Measurements from ENCODE around the gene SCAMP3. TPM values are rescaled to one million over a fixed set of nuclear protein-coding genes. Genes with fewer than 3 reads are reported as not detected.

Gene SCAMP3
- total RNA-seq, 1 experiment from 2014 or later, result 80.6 TPM

- no peak for TF ChIP-seq CTCF (IDR thresholded peaks at IDR 0.05; ENCODE audit: unreplicated experiment)
- Mint-ChIP-seq H3K4me1 (ENCODE audit: insufficient read depth, unreplicated experiment) (no peaks in the 10 kb centered on the region), H3K4me3 (ENCODE audit: unreplicated experiment) (no peak overlapping the region), H3K36me3 (ENCODE audit: insufficient read depth, unreplicated experiment) (no peaks in the 10 kb centered on the region), H3K27ac (ENCODE audit: low read depth, unreplicated experiment) (no peak overlapping the region), H3K9me3 (ENCODE audit: unreplicated experiment) (no peaks in the 10 kb centered on the region), H3K27me3 (ENCODE audit: insufficient read depth, unreplicated experiment) (peaks cover 14% of the 10 kb centered on the region)
- DNase-seq (ENCODE audit: unreplicated experiment), result no peak
- CTCF ChIA-PET, result interaction anchor here (0.6 to 1.5 kb wide), 4 partner anchors 12 to 51 kb away, joined by 3 to 5 read pairs (median 4); no protein-coding TSS in a partner anchor
- POLR2A ChIA-PET, result interaction anchor here (0.8 to 1.7 kb wide), 3 partner anchors 23 to 76 kb away, joined by 3 to 5 read pairs (median 4); partner anchors contain the start of gene CLK2
- intact Hi-C loops (cut with micrococcal nuclease), result no loop called here
- no TSS peak for BruUV-seq (replicated peaks)
These were observed 38.6 kb upstream of the SCAMP3 start for GRCh38 chr1:155300553-155301329.

- ChIA-PET CTCF (interaction anchor here (0.6 to 1.5 kb wide), 4 partner anchors 11 to 50 kb away, joined by 3 to 5 read pairs (median 4); no protein-coding TSS in a partner anchor), POLR2A (interaction anchor here (0.6 to 1.7 kb wide), 4 partner anchors 8 to 27 kb away, joined by 3 to 5 read pairs (median 4); partner anchors contain the start of genes CLK2 and FDPS)
- Mint-ChIP-seq H3K4me1 (ENCODE audit: insufficient read depth, unreplicated experiment) (no peaks in the 10 kb centered on the region), H3K27ac (ENCODE audit: low read depth, unreplicated experiment) (no peak overlapping the region), H3K36me3 (ENCODE audit: insufficient read depth, unreplicated experiment) (no peaks in the 10 kb centered on the region), H3K9me3 (ENCODE audit: unreplicated experiment) (no peaks in the 10 kb centered on the region), H3K4me3 (ENCODE audit: unreplicated experiment) (no peak overlapping the region), H3K27me3 (ENCODE audit: insufficient read depth, unreplicated experiment) (peaks cover 17% of the 10 kb centered on the region)
- TF ChIP-seq CTCF (IDR thresholded peaks at IDR 0.05; ENCODE audit: unreplicated experiment), result no peak
- DNase-seq (ENCODE audit: unreplicated experiment), result no peak
- intact Hi-C loops (cut with micrococcal nuclease), result no loop called here
- no TSS peak for BruUV-seq (replicated peaks)
These were observed 37.9 kb upstream of the SCAMP3 start for GRCh38 chr1:155300024-155300423.

GRCh38 chr1:155297384-155297783 is 35.2 kb upstream of the SCAMP3 start:
- no peak overlapping the region for H3K27ac Mint-ChIP-seq (ENCODE audit: low read depth, unreplicated experiment)
- no peaks in the 10 kb centered on the region for H3K36me3 Mint-ChIP-seq (ENCODE audit: insufficient read depth, unreplicated experiment)
- TF ChIP-seq CTCF (IDR thresholded peaks at IDR 0.05; ENCODE audit: unreplicated experiment), result no peak
- DNase-seq (ENCODE audit: unreplicated experiment), result no peak
- ChIA-PET POLR2A (no interaction called here), CTCF (interaction anchor here (0.5 to 1.4 kb wide), 4 partner anchors 10 to 722 kb away, joined by 3 to 10 read pairs (median 3); no protein-coding TSS in a partner anchor)
- H3K4me1 Mint-ChIP-seq (ENCODE audit: insufficient read depth, unreplicated experiment), result no peaks in the 10 kb centered on the region
- H3K4me3 Mint-ChIP-seq (ENCODE audit: unreplicated experiment), result no peak overlapping the region
- no TSS peak for BruUV-seq (replicated peaks)
- H3K9me3 Mint-ChIP-seq (ENCODE audit: unreplicated experiment), result no peaks in the 10 kb centered on the region
- H3K27me3 Mint-ChIP-seq (ENCODE audit: insufficient read depth, unreplicated experiment), result peaks cover 25% of the 10 kb centered on the region
- intact Hi-C loops (cut with micrococcal nuclease), result no loop called here

- intact Hi-C loops (cut with micrococcal nuclease), result no loop called here
- Mint-ChIP-seq H3K27ac (ENCODE audit: low read depth, unreplicated experiment) (no peak overlapping the region), H3K27me3 (ENCODE audit: insufficient read depth, unreplicated experiment) (peaks cover 29% of the 10 kb centered on the region), H3K36me3 (ENCODE audit: insufficient read depth, unreplicated experiment) (no peaks in the 10 kb centered on the region), H3K4me3 (ENCODE audit: unreplicated experiment) (no peak overlapping the region), H3K9me3 (ENCODE audit: unreplicated experiment) (no peaks in the 10 kb centered on the region), H3K4me1 (ENCODE audit: insufficient read depth, unreplicated experiment) (no peaks in the 10 kb centered on the region)
- no peak for DNase-seq (ENCODE audit: unreplicated experiment)
- TF ChIP-seq CTCF (IDR thresholded peaks at IDR 0.05; ENCODE audit: unreplicated experiment), result no peak
- ChIA-PET CTCF (interaction anchor here (0.5 to 1.4 kb wide), 3 partner anchors 11 to 723 kb away, joined by 3 to 10 read pairs (median 3); no protein-coding TSS in a partner anchor), POLR2A (no interaction called here)
- BruUV-seq (replicated peaks), result no TSS peak
These were observed 34.5 kb upstream of the SCAMP3 start for GRCh38 chr1:155296661-155297060.
